Measurements from ENCODE around the gene CRABP1.

Gene CRABP1

DNA sequence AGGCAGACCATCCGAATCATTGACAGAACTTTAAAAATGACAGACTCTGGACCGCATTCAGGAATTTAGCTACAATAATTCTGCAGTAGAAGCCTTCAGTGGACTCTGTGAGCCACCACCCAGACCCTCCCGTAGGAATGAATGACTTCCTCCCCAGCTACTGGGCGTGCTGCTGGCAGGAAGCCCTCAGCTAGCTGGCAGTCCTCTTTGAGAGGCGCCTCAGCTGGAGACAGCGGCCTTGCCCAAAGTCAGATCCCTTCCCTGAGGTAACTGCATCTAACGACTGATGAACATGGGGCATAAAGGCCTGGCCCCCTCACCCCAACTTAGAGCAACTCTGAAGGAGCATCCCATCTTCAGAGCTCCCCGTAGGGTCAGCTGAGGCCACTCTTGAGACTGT, 25.8 kb downstream of the CRABP1 start:
- CTCF ChIA-PET = interaction anchor here (1.0 kb wide), 1 partner anchor 171 kb away, joined by 3 read pairs; no protein-coding TSS in a partner anchor
- TF ChIP-seq, protein P1, sequence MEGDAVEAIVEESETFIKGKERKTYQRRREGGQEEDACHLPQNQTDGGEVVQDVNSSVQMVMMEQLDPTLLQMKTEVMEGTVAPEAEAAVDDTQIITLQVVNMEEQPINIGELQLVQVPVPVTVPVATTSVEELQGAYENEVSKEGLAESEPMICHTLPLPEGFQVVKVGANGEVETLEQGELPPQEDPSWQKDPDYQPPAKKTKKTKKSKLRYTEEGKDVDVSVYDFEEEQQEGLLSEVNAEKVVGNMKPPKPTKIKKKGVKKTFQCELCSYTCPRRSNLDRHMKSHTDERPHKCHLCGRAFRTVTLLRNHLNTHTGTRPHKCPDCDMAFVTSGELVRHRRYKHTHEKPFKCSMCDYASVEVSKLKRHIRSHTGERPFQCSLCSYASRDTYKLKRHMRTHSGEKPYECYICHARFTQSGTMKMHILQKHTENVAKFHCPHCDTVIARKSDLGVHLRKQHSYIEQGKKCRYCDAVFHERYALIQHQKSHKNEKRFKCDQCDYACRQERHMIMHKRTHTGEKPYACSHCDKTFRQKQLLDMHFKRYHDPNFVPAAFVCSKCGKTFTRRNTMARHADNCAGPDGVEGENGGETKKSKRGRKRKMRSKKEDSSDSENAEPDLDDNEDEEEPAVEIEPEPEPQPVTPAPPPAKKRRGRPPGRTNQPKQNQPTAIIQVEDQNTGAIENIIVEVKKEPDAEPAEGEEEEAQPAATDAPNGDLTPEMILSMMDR (IDR thresholded peaks at IDR 0.05; ENCODE audit: control extremely low read depth, extremely low read depth, low read depth, missing control alignments) = no peak
- DNase-seq (ENCODE audit: extremely low spot score) = no peak
- POLR2A ChIA-PET = no interaction called here

DNA sequence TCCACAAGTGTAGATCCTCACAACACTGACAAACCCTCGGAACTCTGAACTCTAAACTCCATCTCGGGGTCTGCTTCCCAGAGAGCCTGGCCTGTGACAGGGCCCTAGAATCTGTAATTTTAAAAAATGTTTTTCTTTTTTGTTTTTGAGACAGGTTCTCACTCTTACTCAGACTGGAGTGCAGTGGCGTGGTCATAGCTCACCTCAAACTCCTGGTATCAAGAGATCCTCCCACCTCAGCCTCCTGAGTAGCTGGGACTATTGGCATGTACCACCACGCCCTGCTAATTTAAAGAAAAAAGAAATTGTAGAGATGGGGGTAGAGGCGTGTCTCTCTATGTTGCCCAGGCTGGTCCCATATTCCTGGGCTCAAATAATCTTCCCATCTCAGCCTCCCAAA, 26.2 kb downstream of the CRABP1 start:
- CTCF ChIA-PET = interaction anchor here (1.0 kb wide), 1 partner anchor 171 kb away, joined by 3 read pairs; no protein-coding TSS in a partner anchor
- POLR2A ChIA-PET = no interaction called here

DNA sequence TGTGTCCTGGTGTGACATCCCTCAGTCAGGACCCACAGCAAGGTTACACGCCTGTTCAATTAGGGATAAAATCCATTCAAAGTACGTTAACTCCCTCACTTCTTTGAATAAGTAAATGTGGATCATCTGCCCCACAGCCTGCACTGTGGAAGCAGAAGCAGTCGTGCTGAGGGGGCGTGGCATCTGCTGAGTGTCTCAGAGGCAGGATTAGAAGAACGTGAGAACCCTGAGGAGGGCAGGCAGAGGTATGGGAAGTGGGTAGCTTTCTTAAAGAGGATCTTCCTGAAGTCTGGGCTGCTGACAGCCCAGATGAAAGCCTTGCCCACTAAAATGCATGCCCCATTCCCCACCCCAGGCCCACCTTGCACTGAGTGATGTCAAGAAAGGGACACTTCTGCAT, 28.5 kb downstream of the CRABP1 start:
- no peak for DNase-seq (ENCODE audit: extremely low spot score)
- TF ChIP-seq, protein P1 (IDR thresholded peaks at IDR 0.05; ENCODE audit: control extremely low read depth, extremely low read depth, low read depth, missing control alignments) = no peak
- ChIA-PET CTCF (interaction anchor here (0.9 kb wide), 1 partner anchor 18 kb away, joined by 3 read pairs; no protein-coding TSS in a partner anchor), POLR2A (interaction anchor here (0.6 kb wide), 1 partner anchor 84 kb away, joined by 5 read pairs; no protein-coding TSS in a partner anchor)

More for the DNA sequence above, 26.2 kb downstream of the CRABP1 start:
- TF ChIP-seq, protein P1 (IDR thresholded peaks at IDR 0.05; ENCODE audit: control extremely low read depth, extremely low read depth, low read depth, missing control alignments) = no peak
- DNase-seq (ENCODE audit: extremely low spot score) = no peak

DNA sequence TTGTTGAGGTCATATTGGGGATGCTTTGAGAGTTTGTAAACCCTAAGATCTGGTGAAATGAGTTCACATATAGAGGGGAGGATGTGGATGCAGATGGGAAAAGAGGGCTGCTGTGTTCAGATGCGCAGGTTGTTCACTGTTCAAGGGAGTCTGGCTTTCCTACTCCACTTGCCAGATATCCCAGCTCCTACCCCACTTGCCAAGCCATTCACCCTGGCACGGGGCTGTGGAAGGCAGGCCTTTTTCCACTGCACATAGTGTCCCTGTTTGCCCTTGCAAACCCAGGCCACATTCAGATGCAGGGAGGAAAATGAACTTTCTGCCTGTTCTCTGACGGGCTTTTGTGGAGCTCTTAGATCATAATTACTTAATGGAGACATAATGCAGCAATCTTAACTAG, 29.0 kb downstream of the CRABP1 start:
- POLR2A ChIA-PET = no interaction called here
- CTCF ChIA-PET = interaction anchor here (0.9 kb wide), 1 partner anchor 19 kb away, joined by 3 read pairs; no protein-coding TSS in a partner anchor
- no peak for DNase-seq (ENCODE audit: extremely low spot score)
- TF ChIP-seq, protein P1 (IDR thresholded peaks at IDR 0.05; ENCODE audit: control extremely low read depth, extremely low read depth, low read depth, missing control alignments) = no peak

DNA sequence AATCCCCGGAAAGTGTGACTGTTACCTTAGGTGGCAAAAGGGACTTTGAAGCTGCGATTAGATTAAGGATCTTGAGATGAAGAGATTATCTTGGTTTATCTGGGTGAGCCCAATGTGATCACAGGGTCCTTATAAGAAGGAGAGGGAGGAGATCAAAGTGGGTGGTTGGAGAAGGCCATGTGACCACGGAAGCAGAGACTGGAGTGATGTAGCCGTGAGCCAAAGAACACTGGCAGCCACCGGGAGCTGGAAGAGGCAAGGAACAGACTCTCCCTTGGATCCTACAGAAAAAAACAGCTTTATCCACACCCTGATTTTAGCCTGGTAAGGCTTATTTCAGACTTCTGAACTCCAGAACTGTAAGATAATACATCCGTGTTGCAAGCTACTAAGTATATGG, 29.9 kb downstream of the CRABP1 start:
- TF ChIP-seq, protein P1 (IDR thresholded peaks at IDR 0.05; ENCODE audit: control extremely low read depth, extremely low read depth, low read depth, missing control alignments) = no peak
- POLR2A ChIA-PET = no interaction called here
- no peak for DNase-seq (ENCODE audit: extremely low spot score)
- CTCF ChIA-PET = no interaction called here

DNA sequence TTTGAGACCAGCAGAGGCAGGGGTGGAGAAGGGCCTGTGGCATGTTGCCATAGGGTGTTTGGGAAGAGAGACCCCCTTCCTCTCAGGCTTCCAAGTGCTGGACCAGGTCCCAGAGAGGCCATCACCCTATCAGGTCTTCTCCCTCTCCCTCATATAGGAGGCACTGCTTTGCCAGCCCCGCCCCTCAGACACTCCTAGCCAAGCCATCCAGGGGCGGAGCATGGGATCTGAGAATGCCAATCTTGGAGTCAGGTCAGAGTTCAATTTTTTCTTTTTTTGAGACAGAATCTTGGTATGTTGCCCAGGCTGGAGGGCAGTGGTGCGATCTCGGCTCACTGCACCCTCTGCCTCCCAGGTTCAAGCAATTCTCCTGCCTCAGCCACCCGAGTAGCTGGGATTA, 32.7 kb downstream of the CRABP1 start:
- CTCF ChIA-PET = no interaction called here
- POLR2A ChIA-PET = no interaction called here

More for the DNA sequence above, 32.7 kb downstream of the CRABP1 start:
- TF ChIP-seq, protein P1 (IDR thresholded peaks at IDR 0.05; ENCODE audit: control extremely low read depth, extremely low read depth, low read depth, missing control alignments) = no peak
- DNase-seq (ENCODE audit: extremely low spot score) = no peak
